Measurements from ENCODE around the gene SECISBP2L. TPM values are rescaled to one million over a fixed set of nuclear protein-coding genes. Genes with fewer than 3 reads are reported as not detected.
A peak's percentile ranks its signal among the peaks of the same experiment; 100 is the strongest.
"Not testable (repeated sequence)": the region's sequence is repeated elsewhere in the genome, so short reads cannot be mapped to it uniquely, and the experiment has no call there.

The SECISBP2L gene
- total RNA-seq, 2 donors from 2014 or later, result 33.9 to 39.2 TPM

GRCh38 chr15:48975472-48976419, 70.5 kb downstream of the SECISBP2L start:
- peaks cover 0 to 2% of the 10 kb centered on the region in 2 donors for H3K4me1 Mint-ChIP-seq (ENCODE audit: low read depth in 2 of 2)
- no peaks in the 10 kb centered on the region for H3K36me3 Mint-ChIP-seq
- H3K27ac Mint-ChIP-seq, result no peak overlapping the region
- DNase-seq (ENCODE audit: low spot score) (peak; percentile 82), ATAC-seq (peak; percentile 97)
- H3K4me3 Mint-ChIP-seq, result peak overlapping the region; percentile 62
- H3K9me3 Mint-ChIP-seq, result no peaks in the 10 kb centered on the region
- peaks cover 0 to 3% of the 10 kb centered on the region in 2 donors for H3K27me3 Mint-ChIP-seq

GRCh38 chr15:48974882-48975281, 71.4 kb downstream of the SECISBP2L start:
- H3K36me3 Mint-ChIP-seq, result no peaks in the 10 kb centered on the region
- H3K4me3 Mint-ChIP-seq, result peak overlapping the region; percentile 11
- ATAC-seq, result no peak
- no peaks in the 10 kb centered on the region for H3K9me3 Mint-ChIP-seq
- H3K27me3 Mint-ChIP-seq, result peaks cover 0 to 6% of the 10 kb centered on the region in 2 donors
- DNase-seq (ENCODE audit: low spot score), result no peak
- peaks cover 0 to 2% of the 10 kb centered on the region in 2 donors for H3K4me1 Mint-ChIP-seq (ENCODE audit: low read depth in 2 of 2)
- H3K27ac Mint-ChIP-seq, result no peak overlapping the region

GRCh38 chr15:48972750-48973503, 73.3 kb downstream of the SECISBP2L start:
- no peak overlapping the region for H3K4me3 Mint-ChIP-seq
- ATAC-seq (no peak), DNase-seq (ENCODE audit: low spot score) (no peak)
- no peaks in the 10 kb centered on the region for H3K9me3 Mint-ChIP-seq
- no peak overlapping the region for H3K27ac Mint-ChIP-seq
- peaks cover 2 to 7% of the 10 kb centered on the region in 2 donors for H3K4me1 Mint-ChIP-seq (ENCODE audit: low read depth in 2 of 2)
- H3K36me3 Mint-ChIP-seq, result no peaks in the 10 kb centered on the region
- peaks cover 0 to 3% of the 10 kb centered on the region in 2 donors for H3K27me3 Mint-ChIP-seq

GRCh38 chr15:48970926-48971325, 75.3 kb downstream of the SECISBP2L start:
- not testable (repeated sequence) for H3K9me3 Mint-ChIP-seq; DNase-seq (ENCODE audit: low spot score); H3K36me3 Mint-ChIP-seq; H3K27me3 Mint-ChIP-seq; ATAC-seq; H3K27ac Mint-ChIP-seq; H3K4me3 Mint-ChIP-seq
- H3K4me1 Mint-ChIP-seq (ENCODE audit: low read depth in 2 of 2), result peaks cover 16 to 23% of the 10 kb centered on the region in 2 donors

GRCh38 chr15:48968066-48968465, 78.2 kb downstream of the SECISBP2L start:
- Mint-ChIP-seq H3K36me3 (no peaks in the 10 kb centered on the region), H3K4me1 (ENCODE audit: low read depth in 2 of 2) (peaks cover 32 to 47% of the 10 kb centered on the region in 2 donors), H3K9me3 (peaks cover 3% of the 10 kb centered on the region), H3K27ac (no peak overlapping the region), H3K4me3 (no peak overlapping the region), H3K27me3 (peaks cover 0 to 3% of the 10 kb centered on the region in 2 donors)
- DNase-seq (ENCODE audit: low spot score) (no peak), ATAC-seq (no peak)

GRCh38 chr15:48967336-48967735, 78.9 kb downstream of the SECISBP2L start:
- DNase-seq (ENCODE audit: low spot score) (no peak), ATAC-seq (no peak)
- Mint-ChIP-seq H3K36me3 (no peaks in the 10 kb centered on the region), H3K4me1 (ENCODE audit: low read depth in 2 of 2) (peaks cover 32 to 47% of the 10 kb centered on the region in 2 donors), H3K4me3 (peak overlapping the region; percentile 85), H3K27ac (peak overlapping the region; percentile 86 to 90), H3K27me3 (peaks cover 0 to 3% of the 10 kb centered on the region in 2 donors), H3K9me3 (peaks cover 3% of the 10 kb centered on the region)

GRCh38 chr15:48966595-48967301, 79.5 kb downstream of the SECISBP2L start:
- DNase-seq (ENCODE audit: low spot score), result peak; percentile 78
- peak overlapping the region; percentile 85 for H3K4me3 Mint-ChIP-seq
- peaks cover 3% of the 10 kb centered on the region for H3K9me3 Mint-ChIP-seq

GRCh38 chr15:48965972-48966371, 80.3 kb downstream of the SECISBP2L start:
- ATAC-seq (peak in 1 of 2 donors; percentile 51), DNase-seq (ENCODE audit: low spot score) (no peak)
- Mint-ChIP-seq H3K4me3 (peak overlapping the region; percentile 85), H3K27me3 (peaks cover 0 to 3% of the 10 kb centered on the region in 2 donors), H3K9me3 (peaks cover 3% of the 10 kb centered on the region), H3K4me1 (ENCODE audit: low read depth in 2 of 2) (peaks cover 32 to 47% of the 10 kb centered on the region in 2 donors), H3K27ac (peak overlapping the region; percentile 86 to 90), H3K36me3 (no peaks in the 10 kb centered on the region)

More at GRCh38 chr15:48966595-48967301, 79.5 kb downstream of the SECISBP2L start:
- ATAC-seq, result peak; percentile 94 to 98
- Mint-ChIP-seq H3K36me3 (no peaks in the 10 kb centered on the region), H3K4me1 (ENCODE audit: low read depth in 2 of 2) (peaks cover 32 to 47% of the 10 kb centered on the region in 2 donors), H3K27ac (peak overlapping the region; percentile 86 to 90), H3K27me3 (peaks cover 0 to 3% of the 10 kb centered on the region in 2 donors)

GRCh38 chr15:48964898-48965297, 81.3 kb downstream of the SECISBP2L start:
- no peaks in the 10 kb centered on the region for H3K27me3 Mint-ChIP-seq
- DNase-seq (ENCODE audit: low spot score) (no peak), ATAC-seq (no peak)
- no peaks in the 10 kb centered on the region for H3K36me3 Mint-ChIP-seq
- peaks cover 32 to 47% of the 10 kb centered on the region in 2 donors for H3K4me1 Mint-ChIP-seq (ENCODE audit: low read depth in 2 of 2)
- H3K4me3 Mint-ChIP-seq, result peak overlapping the region; percentile 85
- H3K9me3 Mint-ChIP-seq, result peaks cover 3% of the 10 kb centered on the region
- H3K27ac Mint-ChIP-seq, result peak overlapping the region; percentile 66

GRCh38 chr15:48963524-48964113, 82.6 kb downstream of the SECISBP2L start, which contains the start of gene SHC4:
SHC4 (minus strand) TSS chr15:48963919; CDS start chr15:48963015, 904 bp downstream.
- DNase-seq (ENCODE audit: low spot score), result no peak
- Mint-ChIP-seq H3K4me1 (ENCODE audit: low read depth in 2 of 2) (peaks cover 32 to 39% of the 10 kb centered on the region in 2 donors), H3K9me3 (peaks cover 3% of the 10 kb centered on the region), H3K4me3 (peak within 1 kb of the TSS; percentile 85), H3K27me3 (peaks cover 0 to 2% of the 10 kb centered on the region in 2 donors), H3K27ac (peak within 1 kb of the TSS; percentile 66), H3K36me3 (no peaks in the 10 kb centered on the region)
- ATAC-seq, result peak; percentile 56 to 62

- H3K27ac Mint-ChIP-seq, result peak overlapping the region in 1 of 2 donors; percentile 66
- ATAC-seq, result peak in 1 of 2 donors; percentile 11
- peak overlapping the region; percentile 85 for H3K4me3 Mint-ChIP-seq
- peaks cover 32 to 39% of the 10 kb centered on the region in 2 donors for H3K4me1 Mint-ChIP-seq (ENCODE audit: low read depth in 2 of 2)
- DNase-seq (ENCODE audit: low spot score), result no peak
- no peaks in the 10 kb centered on the region for H3K36me3 Mint-ChIP-seq
- H3K9me3 Mint-ChIP-seq, result peaks cover 3% of the 10 kb centered on the region
- H3K27me3 Mint-ChIP-seq, result peaks cover 0 to 2% of the 10 kb centered on the region in 2 donors
Measured at GRCh38 chr15:48962662-48963523, 83.4 kb downstream of the SECISBP2L start.

GRCh38 chr15:48955967-48956366, 90.3 kb downstream of the SECISBP2L start:
- Mint-ChIP-seq H3K27ac (no peak overlapping the region), H3K4me1 (ENCODE audit: low read depth in 2 of 2) (no peaks in the 10 kb centered on the region), H3K9me3 (no peaks in the 10 kb centered on the region), H3K36me3 (no peaks in the 10 kb centered on the region), H3K27me3 (peaks cover 0 to 9% of the 10 kb centered on the region in 2 donors), H3K4me3 (no peak overlapping the region)
- ATAC-seq (no peak), DNase-seq (ENCODE audit: low spot score) (no peak)
